Glutamatergic neuron (in vitro differentiated cells): ENCODE data around the gene PARP8. TPM values are rescaled to one million over a fixed set of nuclear protein-coding genes. Genes with fewer than 3 reads are reported as not detected.

ENCODE experiments used
- DNase-seq: peaks from one replicate; pipeline ENCODE4 v3.0.0; 2022
- H3K27ac Mint-ChIP-seq: one replicate; pipeline ENCODE4 v1.8.0; 2020; ENCODE audit warnings: mild to moderate bottlenecking, mixed read lengths, inconsistent platforms; ENCODE audit not compliant: unreplicated experiment
- H3K27me3 Mint-ChIP-seq: one replicate; pipeline ENCODE4 v1.8.0; 2020; ENCODE audit warnings: mild to moderate bottlenecking, moderate library complexity, mixed read lengths, inconsistent platforms; ENCODE audit not compliant: unreplicated experiment
- H3K36me3 Mint-ChIP-seq: one replicate; pipeline ENCODE4 v1.8.0; 2020; ENCODE audit warnings: mild to moderate bottlenecking, mixed read lengths, inconsistent platforms; ENCODE audit not compliant: unreplicated experiment
- H3K4me1 Mint-ChIP-seq: one replicate; pipeline ENCODE4 v1.8.0; 2020; ENCODE audit warnings: mild to moderate bottlenecking, low read depth, mixed read lengths, inconsistent platforms; ENCODE audit not compliant: unreplicated experiment
- H3K4me3 Mint-ChIP-seq: one replicate; pipeline ENCODE4 v1.8.0; 2020; ENCODE audit warnings: mild to moderate bottlenecking, mixed read lengths, inconsistent platforms; ENCODE audit not compliant: unreplicated experiment
- H3K9me3 Mint-ChIP-seq: one replicate; pipeline ENCODE4 v1.8.0; 2020; ENCODE audit warnings: mild to moderate bottlenecking, moderate library complexity, mixed read lengths, inconsistent platforms; ENCODE audit not compliant: unreplicated experiment
- CTCF ChIP-seq: fragments of 200-600 bp; sonication (generic); IDR thresholded peaks from one replicate; pipeline ENCODE4 v1.5.0; 2021; ENCODE audit not compliant: partially characterized antibody, unreplicated experiment
- total RNA-seq: library from RNA; stranded (reverse); fragmentation: NEBNext Ultra II Directional; extraction: Animal tissue kit (Norgen Biotek cat#: 25700); gene quantifications from one replicate; pipeline ENCODE4 v1.2.1, GENCODE V29; 2021; ENCODE audit not compliant: unreplicated experiment

The PARP8 gene
- total RNA-seq, 1 donor from 2014 or later = 11.3 TPM

GRCh38 chr5:50752800-50753199 lies 86.4 kb downstream of the PARP8 start:
- Mint-ChIP-seq H3K36me3 (no peaks in the 10 kb centered on the region), H3K27ac (no peak overlapping the region), H3K27me3 (no peaks in the 10 kb centered on the region), H3K4me1 (peaks cover 2% of the 10 kb centered on the region), H3K4me3 (no peak overlapping the region), H3K9me3 (no peaks in the 10 kb centered on the region)
- DNase-seq = no peak
- no peak for TF ChIP-seq CTCF

- Mint-ChIP-seq H3K4me1 (peaks cover 7% of the 10 kb centered on the region), H3K36me3 (no peaks in the 10 kb centered on the region), H3K9me3 (no peaks in the 10 kb centered on the region), H3K4me3 (no peak overlapping the region), H3K27ac (no peak overlapping the region), H3K27me3 (no peaks in the 10 kb centered on the region)
- no peak for TF ChIP-seq CTCF
- no peak for DNase-seq
Observed at GRCh38 chr5:50759526-50760270, 93.3 kb downstream of the PARP8 start.

GRCh38 chr5:50763351-50763750 lies 96.9 kb downstream of the PARP8 start:
- H3K27me3 Mint-ChIP-seq = no peaks in the 10 kb centered on the region
- TF ChIP-seq CTCF = no peak
- no peaks in the 10 kb centered on the region for H3K36me3 Mint-ChIP-seq
- H3K4me3 Mint-ChIP-seq = no peak overlapping the region
- H3K27ac Mint-ChIP-seq = no peak overlapping the region
- H3K4me1 Mint-ChIP-seq = peaks cover 7% of the 10 kb centered on the region
- H3K9me3 Mint-ChIP-seq = no peaks in the 10 kb centered on the region
- DNase-seq = no peak

- no peak for TF ChIP-seq CTCF
- no peak for DNase-seq
- Mint-ChIP-seq H3K9me3 (no peaks in the 10 kb centered on the region), H3K27me3 (no peaks in the 10 kb centered on the region), H3K36me3 (no peaks in the 10 kb centered on the region), H3K27ac (no peak overlapping the region), H3K4me1 (peaks cover 7% of the 10 kb centered on the region), H3K4me3 (no peak overlapping the region)
Observed at GRCh38 chr5:50763846-50764245, 97.4 kb downstream of the PARP8 start.

- H3K27me3 Mint-ChIP-seq = no peaks in the 10 kb centered on the region
- no peak for DNase-seq
Observed at GRCh38 chr5:50766042-50766441, 99.6 kb downstream of the PARP8 start.

More at GRCh38 chr5:50766042-50766441, 99.6 kb downstream of the PARP8 start:
- Mint-ChIP-seq H3K9me3 (no peaks in the 10 kb centered on the region), H3K4me3 (no peak overlapping the region), H3K36me3 (no peaks in the 10 kb centered on the region), H3K4me1 (peaks cover 7% of the 10 kb centered on the region), H3K27ac (no peak overlapping the region)
- no peak for TF ChIP-seq CTCF
